Immature natural killer cell (primary cell): Measurements from ENCODE around the gene PDK2. TPM values are rescaled to one million over a fixed set of nuclear protein-coding genes. Genes with fewer than 3 reads are reported as not detected.

ENCODE experiments used
- DNase-seq, 3 donors: peaks; one replicate each; pipeline ENCODE4 v3.0.0; 2022; ENCODE audit warnings: mixed read lengths in 1 of 3
- H3K27ac Mint-ChIP-seq, 6 donors: one replicate each; pipeline ENCODE4 v1.8.0; 2020; ENCODE audit warnings: mixed read lengths in 6 of 6, mild to moderate bottlenecking in 5 of 6, inconsistent platforms in 4 of 6, moderate library complexity in 3 of 6
- H3K27me3 Mint-ChIP-seq, 3 donors: one replicate each; pipeline ENCODE4 v1.8.0; 2020 to 2021; ENCODE audit warnings: low read depth in 3 of 3, mild to moderate bottlenecking in 3 of 3, mixed read lengths in 3 of 3, moderate library complexity in 3 of 3, inconsistent platforms in 1 of 3
- H3K36me3 Mint-ChIP-seq, 3 donors: one replicate each; pipeline ENCODE4 v1.8.0; 2020; ENCODE audit warnings: mixed read lengths in 3 of 3, inconsistent platforms in 2 of 3, mild to moderate bottlenecking in 2 of 3
- H3K4me1 Mint-ChIP-seq, 2 donors: one replicate each; pipeline ENCODE4 v1.8.0; 2020; ENCODE audit warnings: inconsistent platforms in 2 of 2, mild to moderate bottlenecking in 2 of 2, mixed read lengths in 2 of 2, moderate library complexity in 1 of 2
- H3K4me3 Mint-ChIP-seq, 5 donors: one replicate each; pipeline ENCODE4 v1.8.0; 2020; ENCODE audit warnings: mild to moderate bottlenecking in 5 of 5, mixed read lengths in 5 of 5, inconsistent platforms in 3 of 5, moderate library complexity in 3 of 5
- H3K9me3 Mint-ChIP-seq, 6 donors: one replicate each; pipeline ENCODE4 v1.8.0; 2020; ENCODE audit warnings: mild to moderate bottlenecking in 6 of 6, mixed read lengths in 6 of 6, inconsistent platforms in 4 of 6, moderate library complexity in 3 of 6
- polyA plus RNA-seq, 3 donors: library from polyadenylated mRNA; unstranded; fragments of 300-500 nt; fragmentation: Illumina TruSeq; gene quantifications; one replicate each; pipeline ENCODE4 v1.2.3, GENCODE V29; 2021

The PDK2 gene
- polyA plus RNA-seq, 3 donors from 2014 or later: 36.5 to 54.5 (median 43.8) TPM

DNA sequence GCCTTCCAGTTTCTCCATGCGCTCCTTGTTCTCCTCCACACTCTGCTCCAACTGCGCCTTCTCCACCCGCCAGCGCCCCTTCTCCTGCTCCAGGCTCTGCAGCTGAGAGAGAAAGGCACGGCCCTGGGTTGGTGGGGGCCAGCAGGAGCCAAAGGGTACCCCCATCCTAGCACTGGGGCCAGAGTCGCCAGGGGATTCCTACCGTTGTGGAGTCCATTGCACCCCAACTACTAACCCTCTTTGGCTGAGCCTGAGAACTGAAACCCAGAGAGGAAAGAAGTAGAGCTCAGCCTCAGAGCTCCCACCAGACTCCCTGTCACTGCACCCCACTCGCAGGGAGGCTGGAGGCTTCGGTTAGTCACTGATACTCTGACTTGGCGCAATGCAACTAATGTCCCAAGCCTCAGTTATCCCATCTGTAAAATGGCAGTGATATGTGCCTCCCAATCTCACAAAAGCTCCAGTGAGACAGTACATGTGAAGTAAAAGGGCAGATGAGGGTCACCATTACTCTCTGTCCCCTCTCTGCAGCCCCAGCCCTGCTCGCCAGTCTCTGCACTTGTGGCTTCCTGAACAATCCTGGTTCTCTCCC lies 41.0 kb downstream of the PDK2 start:
- H3K4me3 Mint-ChIP-seq: no peak overlapping the region
- peaks cover 16 to 38% (median 20%) of the 10 kb centered on the region in 3 donors for H3K36me3 Mint-ChIP-seq
- peaks cover 31% of the 10 kb centered on the region in 2 donors for H3K4me1 Mint-ChIP-seq
- no peak for DNase-seq
- peaks cover 0 to 7% (median 4%) of the 10 kb centered on the region in 3 donors for H3K27me3 Mint-ChIP-seq
- H3K9me3 Mint-ChIP-seq: no peaks in the 10 kb centered on the region
- H3K27ac Mint-ChIP-seq: peak overlapping the region in 1 of 6 donors; percentile 76

DNA sequence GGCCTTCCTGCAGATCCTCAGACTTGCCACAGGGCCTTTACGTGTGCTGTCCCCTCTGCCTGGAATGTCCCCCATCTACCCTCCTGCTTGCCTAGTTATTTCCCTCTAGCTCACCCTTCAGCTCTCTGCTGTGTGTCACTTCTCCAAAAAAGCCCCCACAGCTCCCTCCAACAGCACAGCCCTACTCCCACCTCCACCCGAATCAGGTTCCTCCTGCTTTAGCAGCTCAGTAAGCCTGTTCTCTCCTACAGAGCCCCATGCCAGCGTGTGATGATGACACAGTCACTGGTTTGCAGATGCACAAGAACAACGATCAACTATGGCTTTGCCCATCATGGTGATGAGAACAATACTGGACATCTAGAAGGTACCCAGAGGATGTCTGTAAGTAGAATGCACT lies 41.9 kb downstream of the PDK2 start:
- H3K4me3 Mint-ChIP-seq: no peak overlapping the region
- H3K4me1 Mint-ChIP-seq: peaks cover 32 to 36% of the 10 kb centered on the region in 2 donors
- H3K27ac Mint-ChIP-seq: peak overlapping the region in 2 of 6 donors; percentile 18 to 83
- peaks cover 16 to 44% (median 20%) of the 10 kb centered on the region in 3 donors for H3K36me3 Mint-ChIP-seq
- H3K9me3 Mint-ChIP-seq: no peaks in the 10 kb centered on the region
- peaks cover 0 to 6% (median 4%) of the 10 kb centered on the region in 3 donors for H3K27me3 Mint-ChIP-seq
- DNase-seq: no peak

DNA sequence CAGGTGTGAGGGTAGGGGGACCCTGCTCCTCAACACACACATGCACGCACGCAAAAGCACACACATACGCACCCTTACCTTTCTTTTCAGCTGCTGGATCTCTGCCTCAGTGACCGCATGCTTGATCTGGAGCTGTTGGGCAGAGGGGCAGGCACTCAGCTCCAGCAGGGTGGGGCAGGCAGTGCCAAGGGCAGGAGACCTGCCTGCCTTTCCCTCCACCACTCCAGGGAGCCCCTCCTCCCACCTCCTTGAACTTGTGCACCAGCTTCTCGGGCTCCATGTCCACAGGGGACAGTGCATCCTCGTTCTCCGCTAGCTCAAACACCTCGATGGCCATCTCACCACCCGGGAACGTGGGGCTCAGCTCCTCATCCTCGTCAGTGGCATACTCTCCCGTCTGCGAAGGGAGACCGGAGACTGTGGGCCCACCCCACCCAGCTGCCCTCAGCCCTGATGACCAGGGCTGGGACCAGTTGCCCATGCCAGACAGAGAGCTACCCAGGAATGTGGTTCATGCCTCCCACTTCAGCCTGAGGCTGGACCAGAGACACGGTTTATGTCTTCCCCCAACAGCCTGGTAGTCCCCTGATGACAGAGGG lies 44.1 kb downstream of the PDK2 start:
- Mint-ChIP-seq H3K4me3 (no peak overlapping the region), H3K27ac (peak overlapping the region in 2 of 6 donors; percentile 85 to 91), H3K4me1 (peaks cover 50 to 55% of the 10 kb centered on the region in 2 donors), H3K27me3 (peaks cover 0 to 9% (median 4%) of the 10 kb centered on the region in 3 donors), H3K9me3 (no peaks in the 10 kb centered on the region), H3K36me3 (peaks cover 20 to 56% (median 26%) of the 10 kb centered on the region in 3 donors)
- no peak for DNase-seq

DNA sequence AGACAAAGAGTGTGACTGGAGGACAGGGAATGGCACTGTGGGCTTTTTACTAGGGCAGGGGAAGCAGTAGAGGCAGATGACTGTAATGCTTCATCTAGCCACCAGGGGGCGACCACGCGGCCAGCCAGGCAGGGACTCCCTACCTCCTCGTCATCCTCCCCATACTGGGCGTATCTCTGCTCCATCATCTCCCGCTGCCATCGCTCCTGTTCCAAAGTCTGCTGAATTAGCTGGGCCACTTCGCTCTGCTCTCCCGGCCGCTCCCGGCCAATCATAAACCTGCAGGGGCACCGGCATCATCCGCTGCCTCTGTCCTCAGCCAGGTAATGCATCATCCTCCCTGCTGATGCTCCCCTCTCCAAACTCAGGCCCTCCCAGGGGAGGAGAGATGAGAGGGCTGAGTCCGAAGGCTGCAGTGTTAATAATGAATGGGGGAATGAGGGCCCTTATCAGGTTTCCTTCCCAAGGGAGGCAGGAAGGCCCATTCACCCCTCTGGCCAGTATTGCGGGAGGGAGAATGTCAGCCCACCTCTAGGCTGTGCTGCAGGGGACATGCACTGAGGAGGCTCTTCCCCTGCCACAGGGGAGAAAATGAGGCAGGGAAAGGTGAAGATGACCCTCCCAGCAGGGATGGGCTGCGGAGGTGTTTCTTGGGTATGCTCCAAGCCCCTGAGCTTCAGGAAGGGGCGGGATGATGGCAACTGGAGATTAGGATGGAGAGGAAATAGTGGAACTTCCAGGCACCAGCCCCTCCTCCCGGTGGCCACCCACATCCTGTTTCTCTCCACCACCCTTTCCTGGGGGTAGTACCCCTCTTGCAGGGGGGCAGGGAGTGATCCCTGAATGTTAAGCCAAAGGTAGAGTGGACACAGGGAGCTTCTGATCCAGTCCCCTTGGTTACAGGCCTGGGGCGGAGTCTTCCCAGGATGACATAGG lies 45.1 kb downstream of the PDK2 start:
- peaks cover 20 to 56% (median 30%) of the 10 kb centered on the region in 3 donors for H3K36me3 Mint-ChIP-seq

DNA sequence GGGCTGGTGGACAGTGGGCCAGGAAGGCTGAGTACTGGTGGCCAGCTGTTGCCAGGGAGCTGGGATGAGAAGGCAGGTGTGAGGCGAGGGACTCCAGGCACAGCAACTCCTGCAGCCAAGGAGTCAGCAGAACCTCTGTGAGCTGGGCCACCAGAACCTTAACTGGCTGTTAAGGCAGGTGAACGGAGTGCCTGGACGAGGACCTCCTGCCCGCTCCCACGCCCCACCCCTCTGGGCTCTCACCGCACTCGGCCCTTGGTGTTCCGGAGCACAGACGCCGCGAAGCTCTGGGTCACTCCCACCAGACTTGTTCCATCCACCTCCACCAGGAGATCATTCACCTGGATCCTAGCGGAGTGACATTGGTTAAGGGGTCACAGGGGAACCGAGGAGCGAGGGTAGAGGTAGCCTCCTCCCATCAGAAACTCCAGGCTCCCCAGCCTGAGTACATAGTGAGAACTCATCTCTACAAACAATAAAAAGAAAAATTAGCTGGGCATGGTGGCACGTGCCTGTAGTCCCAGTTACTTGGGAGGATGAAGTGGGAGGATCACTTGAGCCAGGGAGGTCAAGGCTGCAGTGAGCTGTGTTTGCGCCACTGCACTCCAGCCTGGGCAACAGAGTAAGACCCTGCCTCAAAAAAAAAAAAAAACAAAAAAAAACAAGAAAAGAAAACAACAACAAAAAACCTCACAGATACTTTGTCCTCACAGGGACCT lies 46.0 kb downstream of the PDK2 start:
- Mint-ChIP-seq H3K4me1 (peaks cover 69 to 72% of the 10 kb centered on the region in 2 donors), H3K4me3 (peak overlapping the region; percentile 67 to 87 (median 84)), H3K27ac (peak overlapping the region; percentile 86 to 97 (median 90)), H3K27me3 (peaks cover 0 to 9% (median 4%) of the 10 kb centered on the region in 3 donors), H3K36me3 (peaks cover 20 to 56% (median 30%) of the 10 kb centered on the region in 3 donors), H3K9me3 (no peaks in the 10 kb centered on the region)
- no peak for DNase-seq

More for the DNA sequence above, 45.1 kb downstream of the PDK2 start:
- DNase-seq: peak; percentile 79 to 81 (median 80)
- Mint-ChIP-seq H3K4me1 (peaks cover 59 to 64% of the 10 kb centered on the region in 2 donors), H3K4me3 (peak overlapping the region; percentile 67 to 84 (median 76)), H3K27me3 (peaks cover 0 to 9% (median 4%) of the 10 kb centered on the region in 3 donors), H3K27ac (peak overlapping the region; percentile 85 to 92 (median 88)), H3K9me3 (no peaks in the 10 kb centered on the region)

DNA sequence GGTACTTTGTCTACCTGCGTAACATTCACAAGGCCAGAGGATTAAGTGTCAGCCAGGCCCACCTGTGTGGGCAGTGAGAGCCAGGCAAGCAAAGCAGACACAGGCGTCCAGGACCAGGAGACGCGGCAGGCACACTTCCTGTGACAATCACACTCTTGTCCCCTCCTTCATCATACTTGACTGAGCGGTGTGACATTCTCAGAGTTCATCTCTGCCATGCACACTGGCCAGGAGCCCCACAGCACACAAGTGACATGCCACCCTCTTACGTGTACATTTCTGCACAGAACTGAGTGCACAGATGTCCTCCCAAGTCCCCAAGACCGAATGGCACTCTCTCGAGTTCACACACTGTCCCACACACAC lies 46.6 kb downstream of the PDK2 start:
- peaks cover 20 to 53% (median 28%) of the 10 kb centered on the region in 3 donors for H3K36me3 Mint-ChIP-seq
- H3K9me3 Mint-ChIP-seq: no peaks in the 10 kb centered on the region
- peak in 1 of 3 donors; percentile 42 for DNase-seq
- H3K27ac Mint-ChIP-seq: peak overlapping the region; percentile 86 to 97 (median 90)
- H3K27me3 Mint-ChIP-seq: peaks cover 0 to 6% (median 4%) of the 10 kb centered on the region in 3 donors
- peaks cover 74 to 77% of the 10 kb centered on the region in 2 donors for H3K4me1 Mint-ChIP-seq
- peak overlapping the region; percentile 67 to 87 (median 84) for H3K4me3 Mint-ChIP-seq

DNA sequence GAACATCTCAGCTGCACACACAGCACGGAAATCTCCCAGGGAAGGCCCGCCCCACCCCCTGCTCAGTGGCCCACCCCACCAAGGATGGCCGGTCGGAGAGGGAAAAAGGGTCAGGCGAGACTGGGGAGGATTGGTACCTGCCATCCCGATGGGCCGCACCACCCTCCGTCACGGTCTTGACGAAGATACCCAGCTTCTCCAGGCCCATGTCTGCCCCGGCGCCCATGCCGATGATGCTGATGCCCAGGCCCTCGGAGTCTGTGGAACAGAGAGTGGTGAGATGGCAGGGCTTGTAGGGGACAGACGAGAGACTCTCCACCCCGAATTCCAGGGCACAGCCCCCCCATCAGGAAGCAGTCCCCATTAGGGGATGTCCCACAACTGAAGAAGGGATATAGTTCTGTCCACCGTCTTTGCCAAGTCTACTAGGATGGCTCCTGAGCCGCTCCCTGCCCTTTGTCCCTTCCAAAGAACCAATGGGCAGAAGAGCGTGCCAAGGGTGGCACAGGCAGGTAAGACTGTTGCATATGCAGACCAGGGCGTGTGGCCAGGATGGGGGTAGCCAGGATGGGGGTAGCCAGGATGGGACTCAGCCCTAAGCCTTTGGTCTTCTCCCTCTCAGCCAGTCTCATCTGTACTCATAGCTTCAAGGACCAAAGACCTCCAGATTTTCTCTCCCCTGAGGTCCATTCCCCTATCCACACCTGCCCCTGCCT lies 48.5 kb downstream of the PDK2 start:
- Mint-ChIP-seq H3K9me3 (no peaks in the 10 kb centered on the region), H3K4me1 (peaks cover 91 to 93% of the 10 kb centered on the region in 2 donors), H3K36me3 (peaks cover 4 to 35% (median 18%) of the 10 kb centered on the region in 3 donors), H3K27me3 (peaks cover 0 to 4% (median 2%) of the 10 kb centered on the region in 3 donors), H3K4me3 (peak overlapping the region in 2 of 5 donors; percentile 13 to 25), H3K27ac (peak overlapping the region; percentile 50 to 90 (median 62))
- no peak for DNase-seq

DNA sequence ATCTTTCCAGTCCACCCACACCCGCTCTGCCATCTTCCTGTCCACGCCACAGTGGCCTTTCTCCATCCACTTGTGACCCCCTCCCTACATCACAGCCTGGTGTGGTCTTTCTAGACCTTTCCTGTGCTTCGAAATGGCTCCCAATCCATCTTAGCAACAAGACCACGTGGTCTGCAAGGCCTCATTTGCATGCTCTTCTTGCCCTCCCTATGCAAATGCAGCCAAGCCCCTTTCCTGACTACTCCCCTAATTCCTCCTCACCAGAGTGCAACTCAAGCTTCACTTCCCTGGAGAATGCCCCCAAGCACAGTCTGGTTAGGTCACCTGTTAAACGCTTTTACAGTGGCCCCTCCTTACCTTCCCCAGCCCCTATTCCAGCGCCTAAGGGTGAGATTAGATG lies 49.2 kb downstream of the PDK2 start:
- Mint-ChIP-seq H3K36me3 (peaks cover 4 to 32% (median 18%) of the 10 kb centered on the region in 3 donors), H3K4me1 (peaks cover 91 to 92% of the 10 kb centered on the region in 2 donors), H3K27me3 (peaks cover 1 to 4% (median 2%) of the 10 kb centered on the region in 3 donors), H3K4me3 (peak overlapping the region in 2 of 5 donors; percentile 0 to 6), H3K27ac (peak overlapping the region in 5 of 6 donors; percentile 50 to 90 (median 56)), H3K9me3 (no peaks in the 10 kb centered on the region)
- no peak for DNase-seq

DNA sequence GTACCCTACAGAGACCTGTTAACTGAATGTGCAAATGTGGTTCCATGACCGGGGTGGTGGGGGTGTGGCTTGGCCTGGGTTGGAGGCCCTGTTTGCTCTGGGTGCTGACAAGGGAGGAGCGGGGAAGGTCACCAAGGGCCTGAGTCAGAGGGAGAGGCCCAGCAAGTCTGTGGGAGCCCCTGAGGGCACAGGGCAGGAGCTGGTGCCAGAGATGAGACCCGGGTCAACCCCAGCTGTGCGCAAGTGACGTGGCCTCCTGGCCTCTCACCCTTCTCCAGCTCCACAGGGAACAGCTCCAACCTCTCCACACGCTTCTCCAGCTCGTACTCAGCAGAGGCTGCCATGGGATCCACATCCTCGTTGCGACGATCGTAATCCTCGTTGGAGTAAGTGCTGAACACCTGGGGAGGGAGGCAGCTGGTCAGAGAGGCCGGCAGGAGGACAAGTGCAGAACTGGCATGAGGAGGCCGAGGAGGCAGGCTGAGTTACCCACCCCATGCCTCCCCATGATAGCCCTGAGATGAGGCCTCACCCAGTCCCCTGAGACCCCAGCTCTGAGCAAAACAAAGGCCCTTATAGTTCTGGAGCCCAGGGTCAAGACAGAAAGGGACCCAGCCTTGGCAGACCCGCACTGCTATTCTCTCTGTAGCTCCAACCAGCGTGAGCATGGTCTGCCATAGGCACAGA lies 49.8 kb downstream of the PDK2 start:
- Mint-ChIP-seq H3K36me3 (peaks cover 0 to 25% (median 14%) of the 10 kb centered on the region in 3 donors), H3K27me3 (peaks cover 1 to 4% (median 2%) of the 10 kb centered on the region in 3 donors), H3K9me3 (no peaks in the 10 kb centered on the region), H3K4me1 (peaks cover 85 to 86% of the 10 kb centered on the region in 2 donors), H3K27ac (peak overlapping the region; percentile 50 to 90 (median 74)), H3K4me3 (peak overlapping the region; percentile 21 to 70 (median 61))
- no peak for DNase-seq

DNA sequence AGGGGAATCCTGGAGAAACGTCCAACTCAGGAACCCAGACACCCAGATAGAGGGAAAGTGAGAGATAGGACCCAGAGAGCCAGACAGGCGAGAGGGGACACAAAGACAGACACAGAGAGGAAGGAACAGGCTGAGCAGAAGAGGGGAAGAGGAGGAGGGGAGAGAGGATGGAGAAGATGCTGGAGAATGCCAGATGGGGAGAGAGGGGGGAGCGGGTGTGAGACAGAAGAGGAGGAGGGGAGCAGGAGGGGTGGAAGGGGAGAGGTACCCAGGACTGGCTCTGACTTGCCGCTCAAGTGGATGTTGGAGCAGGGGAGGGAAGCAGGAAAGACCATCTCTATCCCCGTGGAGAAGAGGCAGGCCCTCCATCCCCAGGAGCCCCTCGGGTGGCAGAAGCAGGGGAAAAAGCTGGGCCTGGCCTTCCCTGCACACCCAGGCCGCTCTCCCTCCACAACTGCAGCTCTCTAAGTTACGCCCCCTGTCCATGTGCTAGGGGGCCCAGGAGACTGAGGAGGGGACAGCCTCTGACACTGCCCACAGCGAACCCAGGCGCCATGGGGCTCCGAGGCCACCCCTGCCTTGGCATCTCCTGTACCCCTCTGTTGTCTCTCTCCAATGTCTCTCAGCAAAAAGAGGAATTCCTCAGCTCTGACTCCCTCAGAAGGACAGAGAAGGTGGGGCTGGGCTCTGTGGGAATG lies 50.5 kb downstream of the PDK2 start:
- H3K4me3 Mint-ChIP-seq: peak overlapping the region; percentile 29 to 93 (median 68)
- peaks cover 1 to 4% (median 2%) of the 10 kb centered on the region in 3 donors for H3K27me3 Mint-ChIP-seq
- peaks cover 78 to 79% of the 10 kb centered on the region in 2 donors for H3K4me1 Mint-ChIP-seq
- H3K36me3 Mint-ChIP-seq: peaks cover 0 to 23% (median 14%) of the 10 kb centered on the region in 3 donors
- peak overlapping the region; percentile 35 to 91 (median 76) for H3K27ac Mint-ChIP-seq
- no peak for DNase-seq
- H3K9me3 Mint-ChIP-seq: no peaks in the 10 kb centered on the region

DNA sequence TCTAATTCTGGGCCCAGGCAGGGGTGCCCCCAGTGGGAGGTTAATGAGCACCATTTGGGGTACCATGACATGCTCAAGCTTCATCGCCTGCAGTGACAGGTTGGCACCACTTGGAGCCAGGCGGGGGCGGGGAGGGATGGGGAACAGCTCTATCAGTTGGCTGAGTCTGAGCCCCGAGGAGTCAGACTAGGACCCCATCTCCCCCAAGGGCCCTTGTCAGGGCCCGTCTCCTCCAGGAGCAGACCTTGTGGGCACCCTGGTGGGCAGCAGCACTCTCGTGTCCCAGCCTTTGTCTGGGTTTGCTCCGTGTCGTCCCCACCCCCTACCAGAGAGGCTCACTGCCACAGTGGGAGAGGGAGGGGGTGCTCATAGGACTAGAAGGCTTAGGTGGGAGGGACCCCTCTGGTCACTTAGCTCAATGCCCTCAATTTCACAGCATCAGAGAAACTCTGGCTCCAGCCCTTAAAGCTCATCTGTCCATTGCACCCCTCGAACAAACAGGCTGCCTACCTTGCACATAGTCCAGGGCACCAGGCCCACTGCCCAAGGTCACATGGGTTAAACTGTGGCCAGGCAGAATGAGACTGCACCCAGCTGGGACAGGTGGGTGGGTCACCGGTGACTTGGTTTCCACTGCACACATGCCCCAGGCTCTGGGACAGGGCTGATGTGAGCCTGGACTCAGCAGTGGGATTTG lies 51.2 kb downstream of the PDK2 start:
- no peaks in the 10 kb centered on the region for H3K9me3 Mint-ChIP-seq
- H3K36me3 Mint-ChIP-seq: peaks cover 0 to 16% (median 14%) of the 10 kb centered on the region in 3 donors
- DNase-seq: no peak
- H3K4me1 Mint-ChIP-seq: peaks cover 73 to 74% of the 10 kb centered on the region in 2 donors
- peak overlapping the region; percentile 89 to 97 (median 96) for H3K4me3 Mint-ChIP-seq
- peak overlapping the region; percentile 84 to 97 (median 92) for H3K27ac Mint-ChIP-seq
- peaks cover 5 to 8% (median 7%) of the 10 kb centered on the region in 3 donors for H3K27me3 Mint-ChIP-seq
